Nasal cavity respiratory epithelium epithelial cell of viscerocranial mucosa (primary cell): ENCODE data around the gene COPG1. TPM values are rescaled to one million over a fixed set of nuclear protein-coding genes. Genes with fewer than 3 reads are reported as not detected.

Source experiments
- total RNA-seq: library from RNA; depleted of rRNA; stranded (reverse); fragments of >200 nt; gene quantifications from 2 replicates; pipeline ENCODE4 v1.2.3, GENCODE V29; 2014

The COPG1 gene, protein sequence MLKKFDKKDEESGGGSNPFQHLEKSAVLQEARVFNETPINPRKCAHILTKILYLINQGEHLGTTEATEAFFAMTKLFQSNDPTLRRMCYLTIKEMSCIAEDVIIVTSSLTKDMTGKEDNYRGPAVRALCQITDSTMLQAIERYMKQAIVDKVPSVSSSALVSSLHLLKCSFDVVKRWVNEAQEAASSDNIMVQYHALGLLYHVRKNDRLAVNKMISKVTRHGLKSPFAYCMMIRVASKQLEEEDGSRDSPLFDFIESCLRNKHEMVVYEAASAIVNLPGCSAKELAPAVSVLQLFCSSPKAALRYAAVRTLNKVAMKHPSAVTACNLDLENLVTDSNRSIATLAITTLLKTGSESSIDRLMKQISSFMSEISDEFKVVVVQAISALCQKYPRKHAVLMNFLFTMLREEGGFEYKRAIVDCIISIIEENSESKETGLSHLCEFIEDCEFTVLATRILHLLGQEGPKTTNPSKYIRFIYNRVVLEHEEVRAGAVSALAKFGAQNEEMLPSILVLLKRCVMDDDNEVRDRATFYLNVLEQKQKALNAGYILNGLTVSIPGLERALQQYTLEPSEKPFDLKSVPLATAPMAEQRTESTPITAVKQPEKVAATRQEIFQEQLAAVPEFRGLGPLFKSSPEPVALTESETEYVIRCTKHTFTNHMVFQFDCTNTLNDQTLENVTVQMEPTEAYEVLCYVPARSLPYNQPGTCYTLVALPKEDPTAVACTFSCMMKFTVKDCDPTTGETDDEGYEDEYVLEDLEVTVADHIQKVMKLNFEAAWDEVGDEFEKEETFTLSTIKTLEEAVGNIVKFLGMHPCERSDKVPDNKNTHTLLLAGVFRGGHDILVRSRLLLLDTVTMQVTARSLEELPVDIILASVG
- 224 and 230 TPM in 2 replicates for total RNA-seq

DNA sequence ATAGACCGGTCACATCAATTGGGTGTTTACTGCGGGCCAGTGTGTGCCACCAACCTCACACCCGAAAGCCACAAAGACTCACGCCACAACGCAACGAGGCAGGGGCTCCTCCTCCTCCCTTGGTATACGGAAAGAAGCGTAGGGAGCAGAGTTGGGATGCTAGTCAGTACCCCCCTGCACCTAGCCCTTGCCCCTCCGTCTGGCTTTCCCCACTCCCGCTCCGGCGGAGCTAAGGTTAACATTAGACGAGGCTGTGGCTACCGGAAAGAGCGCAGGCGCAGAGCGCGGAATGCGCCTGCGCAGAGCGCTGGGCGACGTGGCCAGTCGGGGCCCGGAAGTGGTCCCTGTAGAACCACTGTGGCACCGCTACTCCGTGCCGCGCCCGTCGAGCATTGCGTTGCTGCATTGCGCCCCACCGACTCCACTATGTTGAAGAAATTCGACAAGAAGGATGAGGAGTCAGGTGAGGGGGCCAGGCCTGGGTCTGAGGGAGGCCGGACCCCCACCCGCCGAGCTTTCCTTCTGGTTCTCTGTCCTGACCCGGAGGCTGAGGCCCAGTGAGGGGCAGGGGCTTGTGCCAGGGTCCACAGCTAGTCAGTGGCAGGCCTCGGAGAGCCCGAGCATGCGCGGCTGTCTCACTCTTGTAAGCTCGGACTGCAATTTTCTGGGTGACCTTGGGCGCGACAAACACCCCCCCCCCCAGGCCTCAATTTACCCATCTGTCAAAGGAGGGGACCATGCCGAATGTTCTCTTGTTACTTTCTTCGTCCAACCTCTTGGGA is at the start of gene COPG1:
COPG1 (plus strand) TSS at position 323 of the 782 bp plus-strand sequence; CDS start at position 427, 104 bp downstream.

DNA sequence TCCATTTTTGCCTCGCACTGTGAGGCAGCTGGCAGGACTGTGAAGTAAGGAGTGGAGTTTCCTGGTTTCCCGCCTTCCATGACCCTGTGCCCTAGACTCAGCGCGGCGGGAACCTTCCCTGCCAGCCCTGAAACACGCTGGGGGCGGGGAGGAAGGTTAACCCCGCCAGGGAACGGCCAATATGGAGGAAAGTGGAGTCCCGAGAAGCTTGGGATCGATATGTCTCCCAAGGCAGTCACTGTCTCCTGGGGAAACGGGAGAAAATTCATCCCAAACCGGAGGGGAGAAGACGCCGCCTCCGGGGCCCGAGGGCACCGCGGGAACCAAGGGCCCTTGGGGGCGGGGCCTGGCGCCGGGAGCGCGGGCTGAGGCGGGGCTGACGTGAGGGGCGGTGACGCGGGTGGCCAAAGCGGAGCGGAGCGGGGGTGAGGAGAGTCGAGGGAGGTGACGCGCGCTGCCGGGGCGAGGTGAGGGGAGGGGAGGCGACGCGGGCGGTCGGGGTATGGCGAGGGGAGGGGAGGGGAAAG is 29.1 kb downstream of the COPG1 start, which contains the start of gene HMCES:
HMCES (plus strand) TSS at position 432 of the 527 bp plus-strand sequence. CDS start 863 bp downstream, outside the sequence.

Other genes with a start within 250 kb of the COPG1 start
- not detected in 2 replicates for gene EFCC1, start 248.3 kb upstream of the COPG1 start, total RNA-seq
- gene GP9, start 188.8 kb upstream of the COPG1 start, total RNA-seq, result not detected in 2 replicates
- gene RAB43, start 127.8 kb upstream of the COPG1 start, total RNA-seq, result 10.3 and 26.2 TPM in 2 replicates
- gene ISY1, start 88.5 kb upstream of the COPG1 start, total RNA-seq, result 20.9 and 22.9 TPM in 2 replicates
- gene CNBP, start 65.7 kb upstream of the COPG1 start, total RNA-seq, result 379 and 442 TPM in 2 replicates
- gene HMCES, start 29.3 kb downstream of the COPG1 start, total RNA-seq, result 30.8 and 35.9 TPM in 2 replicates
- gene EFCAB12, start 179.0 kb downstream of the COPG1 start, total RNA-seq, result under 0.01 TPM in 2 replicates
- 23.2 and 34.7 TPM in 2 replicates for gene MBD4, start 190.3 kb downstream of the COPG1 start, total RNA-seq
- 4.8 and 10.5 TPM in 2 replicates for gene IFT122, start 190.6 kb downstream of the COPG1 start, total RNA-seq